Right lobe of liver (tissue), 6 donors: ENCODE results near the gene FILIP1L. TPM values are rescaled to one million over a fixed set of nuclear protein-coding genes. Genes with fewer than 3 reads are reported as not detected.
A peak's percentile ranks its signal among the peaks of the same experiment; 100 is the strongest.

Experiments used
- ATAC-seq, 4 donors: fragments of 200-7000 bp; cut with Tn5 transposase; one replicate each; pipeline ENCODE4 v1.9.1; 2020; ENCODE audit warnings: mild to moderate bottlenecking in 4 of 4, moderate library complexity in 4 of 4
- DNase-seq, 3 donors: peaks; one replicate each; pipeline ENCODE4 v3.0.0-alpha.2; 2020
- H3K27ac ChIP-seq, 3 donors: fragments of 200-600 bp; one replicate each; pipeline ENCODE4 v1.8.0; 2022
- H3K27me3 ChIP-seq, 2 donors: fragments of 200-600 bp; one replicate each; pipeline ENCODE4 v1.8.0; 2022
- H3K36me3 ChIP-seq, 4 donors: fragments of 200-600 bp; sonication (generic) in 1 of 4; one replicate each; pipeline versions ENCODE4 v1.5.1 to v1.8.0; 2017 to 2022; ENCODE audit warnings: control low read depth in 1 of 4
- H3K4me1 ChIP-seq, 4 donors: fragments of 200-600 bp; sonication (generic) in 1 of 4; one replicate each; pipeline versions ENCODE4 v1.5.1 to v1.8.0; 2017 to 2022; ENCODE audit warnings: control low read depth in 1 of 4
- H3K4me3 ChIP-seq, 3 donors: fragments of 200-600 bp; one replicate each; pipeline ENCODE4 v1.8.0; 2022
- H3K9me3 ChIP-seq, 4 donors: fragments of 200-600 bp; sonication (generic) in 1 of 4; one replicate each; pipeline versions ENCODE4 v1.5.1 to v1.8.0; 2017 to 2022; ENCODE audit warnings: control low read depth in 1 of 4
- POLR2A ChIP-seq: fragments of 450-650 bp; IDR thresholded peaks from one replicate; pipeline ENCODE4 v1.6.1; 2017; ENCODE audit warnings: antibody characterized with exemption, mild to moderate bottlenecking
- WGBS: methylation state at CpG from one replicate; pipeline ENCODE4 v1.1.6; 2018; ENCODE audit warnings: low coverage, low lambda C conversion rate; ENCODE audit not compliant: insufficient coverage; ENCODE audit errors: missing lambda C conversion rate; 5-methylcytosine and 5-hydroxymethylcytosine counted together
- intact Hi-C, 2 donors: fragments of 100-400 bp; cut with DNase I; formaldehyde crosslinking; loops; one replicate each; pipeline versions ENCODE4 v1.11.2 to v1.14.1; 2022
- total RNA-seq, 6 experiments: library from RNA; depleted of rRNA in 2 of 6; stranded (reverse); fragments of >200 nt in 2 of 6; fragmentation: NEBNext Ultra II Directional in 3 of 6; extraction: Animal tissue kit (Norgen Biotek cat#: 25700) in 3 of 6; gene quantifications; one replicate each; pipeline versions ENCODE4 v1.1.0 to v1.2.4, GENCODE V29; 2016 to 2023
- TF ChIP-seq, protein P1 (sequence below), 4 donors: fragments of 200-600 bp in 3 of 4; fragments of 450-650 bp in 1 of 4; IDR thresholded peaks; one replicate each; pipeline versions ENCODE4 v1.5.1 to v1.8.0; 2016 to 2022; ENCODE audit warnings: antibody characterized with exemption in 4 of 4, mild to moderate bottlenecking in 2 of 4
- donor health status: DM: no; HTN: yes; CAD: no.
- donor health status: DM: no; HTN: no; CAD: no.
- donor health status: DM: no; HTN: no; CAD: no.
- donor health status: DM: no; HTN: yes; CAD: no.
- donor health status: DM: no; HTN: yes; CAD: no.

Gene FILIP1L
- total RNA-seq, 6 experiments from 2014 or later: 0.97 to 10.8 (median 3.6) TPM

DNA sequence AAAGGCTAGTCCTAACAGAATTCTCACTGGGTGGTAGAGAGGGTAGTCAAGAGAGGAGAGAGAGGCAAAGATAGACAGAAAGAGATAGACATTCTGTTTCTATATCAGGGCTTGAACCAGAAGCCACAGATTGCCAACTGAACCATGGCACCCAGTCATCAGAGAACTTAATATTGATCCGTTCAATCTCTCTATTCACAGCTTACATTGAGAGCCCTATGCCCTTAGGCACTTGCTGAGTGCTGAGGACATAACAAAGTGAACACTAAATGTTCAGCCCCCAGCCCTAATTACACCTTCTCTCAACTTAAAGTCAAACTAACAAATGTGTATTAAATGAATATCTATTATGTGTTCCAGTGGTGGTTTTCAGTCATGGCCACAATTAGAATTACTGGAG is 124.1 kb downstream of the FILIP1L start:
- no peak for TF ChIP-seq POLR2A
- TF ChIP-seq, protein P1, sequence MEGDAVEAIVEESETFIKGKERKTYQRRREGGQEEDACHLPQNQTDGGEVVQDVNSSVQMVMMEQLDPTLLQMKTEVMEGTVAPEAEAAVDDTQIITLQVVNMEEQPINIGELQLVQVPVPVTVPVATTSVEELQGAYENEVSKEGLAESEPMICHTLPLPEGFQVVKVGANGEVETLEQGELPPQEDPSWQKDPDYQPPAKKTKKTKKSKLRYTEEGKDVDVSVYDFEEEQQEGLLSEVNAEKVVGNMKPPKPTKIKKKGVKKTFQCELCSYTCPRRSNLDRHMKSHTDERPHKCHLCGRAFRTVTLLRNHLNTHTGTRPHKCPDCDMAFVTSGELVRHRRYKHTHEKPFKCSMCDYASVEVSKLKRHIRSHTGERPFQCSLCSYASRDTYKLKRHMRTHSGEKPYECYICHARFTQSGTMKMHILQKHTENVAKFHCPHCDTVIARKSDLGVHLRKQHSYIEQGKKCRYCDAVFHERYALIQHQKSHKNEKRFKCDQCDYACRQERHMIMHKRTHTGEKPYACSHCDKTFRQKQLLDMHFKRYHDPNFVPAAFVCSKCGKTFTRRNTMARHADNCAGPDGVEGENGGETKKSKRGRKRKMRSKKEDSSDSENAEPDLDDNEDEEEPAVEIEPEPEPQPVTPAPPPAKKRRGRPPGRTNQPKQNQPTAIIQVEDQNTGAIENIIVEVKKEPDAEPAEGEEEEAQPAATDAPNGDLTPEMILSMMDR (IDR thresholded peaks at IDR 0.05): no peak
- DNase-seq: no peak
- 44% methylated on average over 1 of the region's 1 CpG for WGBS
- ATAC-seq: peak in 3 of 4 donors; percentile 48 to 71 (median 66)
- Histone ChIP-seq H3K36me3 (no peaks in the 10 kb centered on the region), H3K9me3 (no peaks in the 10 kb centered on the region), H3K4me3 (no peak overlapping the region), H3K27me3 (peaks cover 0 to 4% of the 10 kb centered on the region in 2 donors), H3K27ac (no peak overlapping the region), H3K4me1 (no peaks in the 10 kb centered on the region)
- intact Hi-C loops: no loop called here

GRCh38 chr3:99984668-99985067 is 129.6 kb downstream of the FILIP1L start:
- ATAC-seq (no peak), DNase-seq (no peak)
- no peaks in the 10 kb centered on the region for H3K4me1 ChIP-seq

DNA sequence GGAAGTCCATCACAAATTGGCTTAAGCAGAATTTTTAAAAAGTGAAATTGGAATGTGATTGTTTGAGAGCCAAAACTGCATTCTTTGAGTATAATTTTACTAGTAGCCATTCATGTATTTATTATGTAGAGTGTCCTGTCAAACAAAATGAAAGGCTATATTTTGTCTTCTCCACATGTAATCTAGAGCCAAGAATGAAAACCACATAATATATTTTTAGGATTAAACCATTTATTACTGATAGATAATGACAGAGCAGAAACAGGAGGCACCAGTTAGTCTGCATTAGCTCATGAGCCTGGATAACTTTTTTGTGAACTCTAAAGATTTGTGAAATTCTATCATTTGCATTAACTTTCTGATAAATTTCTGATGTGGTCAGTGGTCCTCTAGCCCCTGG is 130.2 kb downstream of the FILIP1L start:
- DNase-seq (no peak), ATAC-seq (no peak)
- Histone ChIP-seq H3K9me3 (no peaks in the 10 kb centered on the region), H3K27ac (no peak overlapping the region), H3K4me3 (no peak overlapping the region), H3K27me3 (peaks cover 0 to 4% of the 10 kb centered on the region in 2 donors), H3K36me3 (no peaks in the 10 kb centered on the region), H3K4me1 (no peaks in the 10 kb centered on the region)
- TF ChIP-seq, protein P1 (IDR thresholded peaks at IDR 0.05): no peak
- TF ChIP-seq POLR2A: no peak
- intact Hi-C loops: no loop called here

More at GRCh38 chr3:99984668-99985067, 129.6 kb downstream of the FILIP1L start:
- Histone ChIP-seq H3K9me3 (no peaks in the 10 kb centered on the region), H3K4me3 (no peak overlapping the region), H3K27ac (no peak overlapping the region), H3K27me3 (peaks cover 0 to 4% of the 10 kb centered on the region in 2 donors), H3K36me3 (no peaks in the 10 kb centered on the region)
- intact Hi-C loops: no loop called here
- TF ChIP-seq, protein P1 (IDR thresholded peaks at IDR 0.05): no peak
- no peak for TF ChIP-seq POLR2A
- WGBS: 60% methylated on average over 2 of the region's 2 CpGs

DNA sequence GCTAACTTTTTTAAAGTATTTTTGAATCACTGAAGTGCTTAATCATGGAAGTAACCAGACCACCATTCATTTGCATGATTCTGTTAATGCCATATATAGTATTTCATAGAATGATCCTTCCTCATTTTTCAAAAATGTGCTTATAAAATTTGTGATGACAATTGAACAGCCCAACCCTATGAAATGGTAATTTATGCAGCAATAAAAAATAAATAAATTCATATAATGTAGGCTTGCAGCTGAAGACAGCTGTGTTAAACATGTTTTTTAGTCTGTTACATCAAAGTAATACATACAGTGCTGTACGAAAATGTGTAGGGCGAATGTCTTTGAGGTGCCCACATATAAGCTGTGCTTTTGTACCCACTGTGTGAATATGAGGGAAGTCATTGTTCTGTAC is 131.7 kb downstream of the FILIP1L start:
- Histone ChIP-seq H3K4me1 (no peaks in the 10 kb centered on the region), H3K27me3 (no peaks in the 10 kb centered on the region), H3K4me3 (no peak overlapping the region), H3K27ac (no peak overlapping the region), H3K9me3 (no peaks in the 10 kb centered on the region), H3K36me3 (no peaks in the 10 kb centered on the region)
- ATAC-seq (no peak), DNase-seq (no peak)
- TF ChIP-seq, protein P1 (IDR thresholded peaks at IDR 0.05): no peak
- TF ChIP-seq POLR2A: no peak
- intact Hi-C loops: no loop called here
- WGBS: 100% methylated on average over 2 of the region's 2 CpGs

GRCh38 chr3:99981138-99981537 is 133.2 kb downstream of the FILIP1L start:
- no peak for ATAC-seq
- TF ChIP-seq, protein P1 (IDR thresholded peaks at IDR 0.05): no peak
- no peak for TF ChIP-seq POLR2A
- Histone ChIP-seq H3K27me3 (no peaks in the 10 kb centered on the region), H3K4me3 (no peak overlapping the region), H3K4me1 (no peaks in the 10 kb centered on the region), H3K9me3 (no peaks in the 10 kb centered on the region), H3K36me3 (no peaks in the 10 kb centered on the region), H3K27ac (no peak overlapping the region)
- no peak for DNase-seq
- intact Hi-C loops: no loop called here
- WGBS: 100% methylated on average over 1 of the region's 1 CpG
